ENCODE measurements around the gene SLC35E2B. TPM values are rescaled to one million over a fixed set of nuclear protein-coding genes. Genes with fewer than 3 reads are reported as not detected.
A peak's percentile ranks its signal among the peaks of the same experiment; 100 is the strongest.
"Not testable (repeated sequence)": the region's sequence is repeated elsewhere in the genome, so short reads cannot be mapped to it uniquely, and the experiment has no call there.

SLC35E2B gene
- polyA plus RNA-seq (2011; rRNA removed): 10.8 and 16.6 TPM in 2 replicates
- 6.0 and 9.1 TPM in 2 replicates for polyA plus RNA-seq (2012; cell fraction: cytosol; rRNA removed)
- polyA plus RNA-seq (2012; cell fraction: nucleus; rRNA removed): 20.5 and 23.9 TPM in 2 replicates
- polyA plus RNA-seq (2017; fragmentation: RNase III; extraction: RNeasy Plus Mini Kit Qiagen cat#74134 plus additional on column Dnase treatment): 10.8 to 13.9 TPM (median 13.6 TPM) in 3 replicates
- 14.1 and 17.1 TPM in 2 replicates for polyA minus RNA-seq (2011; rRNA and poly(A)+ RNA removed)

DNA sequence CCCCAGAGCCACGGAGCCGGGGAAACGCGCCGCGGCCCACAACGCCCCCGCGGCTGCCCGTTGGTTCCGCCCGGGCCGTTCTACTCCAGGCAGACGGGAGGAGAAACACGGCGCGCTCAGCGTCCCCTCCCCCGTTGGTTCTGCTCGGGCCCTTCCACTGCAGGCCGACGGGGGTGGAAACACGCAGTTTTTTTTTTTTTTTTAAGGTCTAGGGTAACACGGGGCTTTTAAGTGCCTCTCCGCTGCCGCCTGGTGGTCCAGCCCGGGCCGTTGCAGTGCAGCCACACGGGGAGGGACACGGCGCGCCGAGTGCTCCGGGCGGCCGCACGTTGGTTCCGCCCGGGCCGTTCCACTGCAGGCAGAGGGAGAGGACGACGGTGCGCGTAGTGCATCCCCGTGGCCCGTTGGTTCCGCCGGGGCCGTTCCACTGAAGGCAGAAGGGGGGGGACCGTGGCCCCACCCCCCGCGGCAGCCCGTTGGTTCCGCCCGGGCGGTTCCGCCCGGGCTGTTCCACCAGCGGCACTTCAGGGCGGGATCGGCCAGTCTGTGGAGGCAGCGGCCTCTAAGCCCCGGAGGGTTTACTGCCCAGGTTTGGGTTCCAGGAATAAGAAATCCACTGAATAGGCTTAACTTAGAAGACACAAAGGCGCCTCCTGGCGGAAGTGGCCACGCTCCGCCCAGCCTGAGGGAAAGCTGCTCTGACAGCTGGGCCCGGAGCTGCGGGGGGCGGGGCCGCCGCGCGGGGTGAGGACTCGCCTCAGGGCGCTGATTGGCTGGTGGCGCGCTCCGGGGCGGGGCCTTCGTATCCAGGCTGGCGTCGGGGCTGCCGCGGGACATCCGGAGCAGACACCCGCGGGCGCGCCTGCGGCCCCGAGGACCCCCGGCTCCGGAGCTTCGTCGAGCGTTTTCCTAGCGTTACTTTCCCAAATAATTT is at the start of gene SLC35E2B:
Gene SLC35E2B (minus strand): TSS at position 82 of the 934 bp plus-strand sequence. CDS start 16,096 bp downstream, outside the sequence.
- H3K4me2 ChIP-seq, FAIRE-seq, H3K4me1 ChIP-seq, H3K9me3 ChIP-seq, CTCF ChIA-PET, POLR2A ChIA-PET: not testable (repeated sequence)
- Histone ChIP-seq H3K27ac (peak within 1 kb of the TSS; percentile 85 to 92), H3K4me3 (peak within 1 kb of the TSS; percentile 47)
- DNase-seq (ENCODE audit: low read depth in 1 of 2, low spot score in 1 of 2) (peak in 1 of 2 experiments; percentile 84), ATAC-seq (peak; percentile 87 to 93)
- WGBS (ENCODE audit: missing lambda C conversion rate): no CpG with 5 or more reads among the region's 98 CpGs
- TF ChIP-seq GATA3 (IDR thresholded peaks at IDR 0.05; ENCODE audit: borderline replicate concordance) (peak; percentile 81), JUN (IDR thresholded peaks at IDR 0.05) (0 out of 5 replicates have a peak, but pooled peaks of 1 of the 2 experiments have one; percentile 35)
- TF ChIP-seq, protein P1, sequence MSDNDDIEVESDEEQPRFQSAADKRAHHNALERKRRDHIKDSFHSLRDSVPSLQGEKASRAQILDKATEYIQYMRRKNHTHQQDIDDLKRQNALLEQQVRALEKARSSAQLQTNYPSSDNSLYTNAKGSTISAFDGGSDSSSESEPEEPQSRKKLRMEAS (IDR thresholded peaks at IDR 0.05): peak; percentile 47; the same call in 1 of the 2 replicates

DNA sequence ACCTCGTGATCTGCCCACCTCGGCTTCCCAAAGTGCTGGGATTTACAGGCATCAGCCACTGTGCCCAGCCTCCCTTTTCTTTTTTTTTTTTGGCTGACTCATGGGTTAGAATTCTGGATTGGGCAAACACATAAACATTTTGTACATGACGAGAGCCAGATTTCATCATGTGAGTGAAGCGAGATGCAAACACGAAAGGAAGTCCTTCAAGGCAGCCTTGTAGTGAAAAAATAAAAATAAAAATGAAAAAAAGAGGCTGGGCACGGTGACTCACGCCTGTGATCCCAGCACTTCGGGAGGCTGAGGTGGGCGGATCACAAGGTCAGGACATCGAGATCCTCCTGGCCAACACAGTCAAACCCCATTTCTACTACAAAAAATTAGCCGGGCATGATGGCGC is 48.4 kb upstream of the SLC35E2B start:
- H3K9me3 ChIP-seq; CTCF ChIA-PET; H3K4me1 ChIP-seq; POLR2A ChIA-PET; H3K4me2 ChIP-seq; H3K27ac ChIP-seq; ATAC-seq; FAIRE-seq; H3K4me3 ChIP-seq; TF ChIP-seq FOSL2 (IDR thresholded peaks at IDR 0.05): not testable (repeated sequence)
- TF ChIP-seq CEBPB (IDR thresholded peaks at IDR 0.05) (0 out of 4 replicates have a peak, but pooled peaks have one; percentile 11 to 34), FOSL2 (CRISPR knock-in tag; IDR thresholded peaks at IDR 0.05) (peak; percentile 49)
- DNase-seq (ENCODE audit: low read depth in 1 of 2, low spot score in 1 of 2): peak in 1 of 2 experiments; percentile 54
- WGBS (ENCODE audit: missing lambda C conversion rate): 59% methylated on average over 12 of the region's 12 CpGs

DNA sequence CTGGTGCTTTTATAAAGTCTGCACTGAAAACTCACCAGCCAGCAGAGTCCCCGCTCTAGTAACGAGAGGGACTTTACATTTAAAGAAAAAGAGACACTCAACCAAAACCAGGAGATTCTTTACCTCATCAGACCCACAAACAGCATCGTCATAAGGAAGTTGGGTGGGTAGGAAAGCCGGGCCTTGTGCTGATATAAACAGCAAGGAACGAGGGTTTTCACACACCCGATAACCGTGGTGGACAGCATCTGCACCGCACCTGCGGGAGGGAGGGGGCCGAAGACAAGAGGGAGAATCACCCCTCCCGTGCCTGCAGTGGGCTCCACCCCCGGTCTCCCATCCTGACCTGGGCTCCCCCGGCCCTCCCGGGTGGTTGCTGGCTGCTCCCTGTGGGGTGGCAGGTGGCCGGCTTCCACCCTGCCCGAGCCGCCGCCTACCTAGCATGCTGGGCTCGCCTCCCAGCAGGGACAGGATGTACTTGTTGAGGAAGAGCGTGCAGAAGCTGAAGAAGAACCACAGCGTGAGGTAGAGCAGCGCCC is 46.3 kb upstream of the SLC35E2B start:
- CTCF ChIA-PET; ATAC-seq; H3K4me2 ChIP-seq; DNase-seq (ENCODE audit: low read depth in 1 of 2, low spot score in 1 of 2); POLR2A ChIA-PET; H3K4me3 ChIP-seq; H3K27ac ChIP-seq; FAIRE-seq; H3K4me1 ChIP-seq; H3K9me3 ChIP-seq: not testable (repeated sequence)
- WGBS (ENCODE audit: missing lambda C conversion rate): 87% methylated on average over 9 of the region's 22 CpGs

DNA sequence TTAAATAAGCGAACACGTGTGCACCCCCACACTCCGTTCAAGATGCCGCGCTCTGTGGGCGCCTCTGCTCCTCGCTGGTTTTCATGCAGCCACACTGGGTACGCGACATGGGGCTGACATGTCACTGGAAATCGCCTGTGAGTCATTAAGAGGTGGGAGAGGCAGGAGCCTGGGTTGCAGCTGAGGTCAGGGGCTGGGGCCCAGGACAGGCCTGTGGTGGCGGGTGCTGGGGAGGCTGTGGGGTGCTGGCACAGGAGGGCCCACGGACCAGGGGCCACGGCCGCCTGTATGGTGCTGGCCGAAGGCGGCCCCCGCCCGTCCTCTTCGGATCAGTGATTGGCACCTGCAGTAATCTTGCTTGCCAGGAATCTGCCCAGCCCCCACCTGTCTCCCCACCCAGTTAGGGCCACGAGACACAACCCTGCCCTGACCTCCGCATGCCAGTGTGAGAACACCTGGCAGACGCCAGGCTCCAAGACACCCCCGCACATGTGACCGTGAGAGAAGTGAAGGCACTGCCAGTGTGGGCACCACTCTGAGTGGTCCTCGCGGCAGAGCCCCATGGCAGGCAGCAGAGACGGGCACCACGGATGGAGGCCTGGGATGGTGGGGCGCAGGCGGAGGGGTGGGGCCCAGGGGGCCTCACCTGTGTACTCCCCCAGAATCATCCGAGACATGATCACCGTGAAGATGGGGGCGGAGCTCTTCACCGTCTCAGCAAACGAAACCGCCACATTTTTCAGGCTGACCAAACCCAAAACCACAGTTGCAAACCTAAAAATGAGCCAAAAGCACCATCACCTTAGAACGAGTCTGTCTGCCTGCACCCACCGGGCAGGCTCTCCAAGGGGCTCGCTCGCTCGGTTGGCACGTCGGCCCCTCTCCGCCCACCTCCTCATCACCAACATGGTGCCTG is 45.3 kb upstream of the SLC35E2B start:
- H3K27ac ChIP-seq; DNase-seq (ENCODE audit: low read depth in 1 of 2, low spot score in 1 of 2); ATAC-seq; CTCF ChIA-PET; POLR2A ChIA-PET; H3K4me2 ChIP-seq; H3K9me3 ChIP-seq; FAIRE-seq; H3K4me3 ChIP-seq; H3K4me1 ChIP-seq: not testable (repeated sequence)
- WGBS (ENCODE audit: missing lambda C conversion rate): 96% methylated on average over 15 of the region's 44 CpGs

DNA sequence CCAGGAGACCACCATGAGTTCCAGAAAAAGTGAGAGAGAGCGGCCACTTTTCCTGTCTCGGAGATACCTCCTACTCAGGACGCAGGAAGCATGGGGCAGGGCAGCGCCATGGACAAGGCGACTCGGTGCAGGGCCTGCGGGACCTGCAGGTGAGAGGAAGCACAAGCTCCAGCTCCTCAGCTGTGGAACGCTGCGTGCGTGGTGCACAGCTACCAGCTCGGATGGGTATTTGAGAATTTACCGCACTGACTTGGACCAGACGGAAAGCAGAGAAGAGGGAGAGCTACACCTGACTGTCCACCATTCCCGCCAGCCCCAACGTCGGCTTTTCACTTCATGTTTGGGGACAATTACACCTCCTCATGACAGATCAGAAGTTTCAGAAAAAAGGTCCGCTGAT is 39.8 kb upstream of the SLC35E2B start:
- ChIA-PET CTCF (no interaction called here), POLR2A (no interaction called here)
- Histone ChIP-seq H3K27ac (no peak overlapping the region), H3K4me1 (no peaks in the 10 kb centered on the region), H3K4me3 (no peak overlapping the region), H3K9me3 (no peaks in the 10 kb centered on the region), H3K4me2 (no peak overlapping the region)
- TF ChIP-seq KDM5A (IDR thresholded peaks at IDR 0.05) (no peak), SMC3 (IDR thresholded peaks at IDR 0.05) (no peak), FOSL2 (IDR thresholded peaks at IDR 0.05) (no peak), FOSL2 (CRISPR knock-in tag; IDR thresholded peaks at IDR 0.05) (no peak), NFE2L2 (conservative IDR thresholded peaks at IDR 0.05; ENCODE audit: low read length) (no peak), CHD2 (IDR thresholded peaks at IDR 0.05; ENCODE audit: low read length, partially characterized antibody) (no peak), TFCP2L1 (CRISPR knock-in tag; IDR thresholded peaks at IDR 0.05) (no peak), HEYL (CRISPR knock-in tag; IDR thresholded peaks at IDR 0.05) (no peak), GATA3 (IDR thresholded peaks at IDR 0.05; ENCODE audit: borderline replicate concordance) (no peak), FOSB (CRISPR knock-in tag; IDR thresholded peaks at IDR 0.05) (no peak), NR3C1 (IDR thresholded peaks at IDR 0.05) (no peak), BHLHE40 (IDR thresholded peaks at IDR 0.05; ENCODE audit: low read depth, low read length) (no peak), ZNF302 (CRISPR knock-in tag; IDR thresholded peaks at IDR 0.05) (no peak), CEBPB (IDR thresholded peaks at IDR 0.05) (no peak), TP53 (CRISPR knock-in tag; IDR thresholded peaks at IDR 0.05) (no peak), EHF (CRISPR knock-in tag; IDR thresholded peaks at IDR 0.05) (no peak), HOXB13 (CRISPR knock-in tag; IDR thresholded peaks at IDR 0.05; ENCODE audit: low read depth) (no peak), CBX8 (IDR thresholded peaks at IDR 0.05) (no peak)
- TF ChIP-seq, protein P2, sequence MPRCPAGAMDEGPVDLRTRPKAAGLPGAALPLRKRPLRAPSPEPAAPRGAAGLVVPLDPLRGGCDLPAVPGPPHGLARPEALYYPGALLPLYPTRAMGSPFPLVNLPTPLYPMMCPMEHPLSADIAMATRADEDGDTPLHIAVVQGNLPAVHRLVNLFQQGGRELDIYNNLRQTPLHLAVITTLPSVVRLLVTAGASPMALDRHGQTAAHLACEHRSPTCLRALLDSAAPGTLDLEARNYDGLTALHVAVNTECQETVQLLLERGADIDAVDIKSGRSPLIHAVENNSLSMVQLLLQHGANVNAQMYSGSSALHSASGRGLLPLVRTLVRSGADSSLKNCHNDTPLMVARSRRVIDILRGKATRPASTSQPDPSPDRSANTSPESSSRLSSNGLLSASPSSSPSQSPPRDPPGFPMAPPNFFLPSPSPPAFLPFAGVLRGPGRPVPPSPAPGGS (IDR thresholded peaks at IDR 0.05): no peak
- 93% methylated on average over 17 of the region's 17 CpGs for WGBS (ENCODE audit: missing lambda C conversion rate)
- no peak for FAIRE-seq
- no peak for ATAC-seq
- no peak for DNase-seq (ENCODE audit: low read depth in 1 of 2, low spot score in 1 of 2)

Measured in A549 (cell line).